Karpas-422 (cell line): ENCODE measurements around the gene PIK3IP1. TPM values are rescaled to one million over a fixed set of nuclear protein-coding genes. Genes with fewer than 3 reads are reported as not detected.

Experiments used
- DNase-seq: peaks from one replicate; pipeline ENCODE4 v3.0.0-alpha.2; 2015
- H2AFZ ChIP-seq: fragments of 200-600 bp; sonication (generic); 2 replicates; pipeline ENCODE4 v1.6.1; 2014; ENCODE audit warnings: antibody characterized with exemption, low read length, mixed read lengths
- H3K27ac ChIP-seq: fragments of 200-600 bp; sonication (generic); 2 replicates; pipeline ENCODE4 v1.5.1; 2014; ENCODE audit warnings: mild to moderate bottlenecking, low read length, moderate library complexity
- H3K27me3 ChIP-seq: fragments of 200-600 bp; sonication (generic); 2 replicates; pipeline ENCODE4 v1.6.1; 2014; ENCODE audit warnings: low read length, mixed read lengths
- H3K36me3 ChIP-seq: fragments of 200-600 bp; sonication (generic); 2 replicates; pipeline ENCODE4 v1.6.1; 2014; ENCODE audit warnings: low read length, mixed read lengths; ENCODE audit not compliant: insufficient read depth
- H3K4me1 ChIP-seq: fragments of 200-600 bp; sonication (generic); 2 replicates; pipeline ENCODE4 v1.6.1; 2014; ENCODE audit warnings: mild to moderate bottlenecking, low read length, mixed read lengths
- H3K4me2 ChIP-seq: fragments of 200-600 bp; sonication (generic); 2 replicates; pipeline ENCODE4 v1.6.1; 2014; ENCODE audit warnings: low read length, low read depth, mild to moderate bottlenecking; ENCODE audit not compliant: poor library complexity, severe bottlenecking
- H3K4me3 ChIP-seq: fragments of 200-600 bp; sonication (generic); 2 replicates; pipeline ENCODE4 v1.5.1; 2014; ENCODE audit warnings: mild to moderate bottlenecking, antibody characterized with exemption, low read length, mixed read lengths
- H3K79me2 ChIP-seq: fragments of 200-600 bp; sonication (generic); 2 replicates; pipeline ENCODE4 v1.6.1; 2014; ENCODE audit warnings: mild to moderate bottlenecking, low read length, mixed read lengths
- H3K9ac ChIP-seq: fragments of 200-600 bp; sonication (generic); 2 replicates; pipeline ENCODE4 v1.6.0; 2014; ENCODE audit warnings: low read length
- H3K9me2 ChIP-seq: fragments of 200-600 bp; sonication (generic), shearing (Covaris generic); replicated peaks from 2 replicates; pipeline ENCODE4 v1.6.0; 2014; ENCODE audit warnings: mild to moderate bottlenecking, low read length, moderate library complexity; ENCODE audit not compliant: insufficient read depth
- H3K9me3 ChIP-seq: fragments of 300-700, 200-600 bp; sonication (generic); 2 replicates; pipeline ENCODE4 v1.6.1; 2014; ENCODE audit warnings: low read length, mixed read lengths
- H4K20me1 ChIP-seq: fragments of 200-600 bp; sonication (generic); 2 replicates; pipeline ENCODE4 v1.6.1; 2014; ENCODE audit warnings: mild to moderate bottlenecking, antibody characterized with exemption, low read length, low read depth; ENCODE audit not compliant: insufficient read depth
- total RNA-seq: library from RNA; depleted of rRNA; stranded (reverse); fragments of >200 nt; shearing (Covaris generic); gene quantifications from 2 replicates; pipeline ENCODE4 v1.2.3, GENCODE V29; 2014; ENCODE audit warnings: low replicate concordance

Gene PIK3IP1
- total RNA-seq, 1 experiment from 2014 or later: 17.9 TPM

- DNase-seq: no peak
- H3K36me3 ChIP-seq: no peaks in the 10 kb centered on the region
- no peaks in the 10 kb centered on the region for H3K9me2 ChIP-seq
- no peak overlapping the region for H3K4me2 ChIP-seq
- no peak overlapping the region for H3K27ac ChIP-seq
- no peaks in the 10 kb centered on the region for H3K27me3 ChIP-seq
- no peak overlapping the region for H2AFZ ChIP-seq
- no peaks in the 10 kb centered on the region for H3K4me1 ChIP-seq
- H3K9me3 ChIP-seq: no peaks in the 10 kb centered on the region
- H4K20me1 ChIP-seq: no peaks in the 10 kb centered on the region
- H3K4me3 ChIP-seq: no peak overlapping the region
- no peaks in the 10 kb centered on the region for H3K79me2 ChIP-seq
- H3K9ac ChIP-seq: no peak overlapping the region
Measured at GRCh38 chr22:31300896-31301295, 8.6 kb upstream of the PIK3IP1 start.

GRCh38 chr22:31295831-31296657, 3.8 kb upstream of the PIK3IP1 start:
- H2AFZ ChIP-seq: no peak overlapping the region
- peaks cover 27% of the 10 kb centered on the region for H3K4me1 ChIP-seq
- H4K20me1 ChIP-seq: no peaks in the 10 kb centered on the region
- no peak overlapping the region for H3K9ac ChIP-seq
- no peaks in the 10 kb centered on the region for H3K36me3 ChIP-seq
- H3K4me3 ChIP-seq: no peak overlapping the region
- DNase-seq: no peak
- no peaks in the 10 kb centered on the region for H3K27me3 ChIP-seq
- H3K9me2 ChIP-seq: no peaks in the 10 kb centered on the region
- no peaks in the 10 kb centered on the region for H3K79me2 ChIP-seq
- H3K27ac ChIP-seq: no peak overlapping the region
- H3K9me3 ChIP-seq: no peaks in the 10 kb centered on the region
- H3K4me2 ChIP-seq: no peak overlapping the region

GRCh38 chr22:31295360-31295759, 3.1 kb upstream of the PIK3IP1 start:
- H3K4me3 ChIP-seq: no peak overlapping the region
- DNase-seq: no peak
- H3K4me1 ChIP-seq: peaks cover 32% of the 10 kb centered on the region

GRCh38 chr22:31291481-31292235, 630 bp downstream of the PIK3IP1 start:
- Histone ChIP-seq H3K79me2 (no peaks in the 10 kb centered on the region), H3K36me3 (no peaks in the 10 kb centered on the region), H3K4me3 (peak overlapping the region; percentile 87), H3K4me2 (peak overlapping the region; percentile 84), H3K27ac (peak overlapping the region; percentile 51), H3K27me3 (no peaks in the 10 kb centered on the region), H4K20me1 (no peaks in the 10 kb centered on the region), H3K9ac (peak overlapping the region; percentile 72), H3K9me2 (no peaks in the 10 kb centered on the region), H3K9me3 (no peaks in the 10 kb centered on the region), H3K4me1 (peaks cover 61% of the 10 kb centered on the region), H2AFZ (peak overlapping the region; percentile 6; the same call in 1 of the 2 replicates)
- peak; percentile 62 for DNase-seq

More at GRCh38 chr22:31295360-31295759, 3.1 kb upstream of the PIK3IP1 start:
- Histone ChIP-seq H3K9ac (no peak overlapping the region), H3K4me2 (no peak overlapping the region), H3K9me3 (no peaks in the 10 kb centered on the region), H3K9me2 (no peaks in the 10 kb centered on the region), H3K27me3 (no peaks in the 10 kb centered on the region), H2AFZ (no peak overlapping the region), H4K20me1 (no peaks in the 10 kb centered on the region), H3K36me3 (no peaks in the 10 kb centered on the region), H3K27ac (no peak overlapping the region), H3K79me2 (no peaks in the 10 kb centered on the region)

GRCh38 chr22:31290494-31291471, 1.5 kb downstream of the PIK3IP1 start:
- peak overlapping the region; percentile 72 for H3K9ac ChIP-seq
- H3K36me3 ChIP-seq: no peaks in the 10 kb centered on the region
- peak overlapping the region; percentile 84 for H3K4me2 ChIP-seq
- H2AFZ ChIP-seq: peak overlapping the region; percentile 57; the same call in 1 of the 2 replicates
- peak overlapping the region; percentile 88 for H3K27ac ChIP-seq
- H3K9me3 ChIP-seq: no peaks in the 10 kb centered on the region
- H3K79me2 ChIP-seq: no peaks in the 10 kb centered on the region
- peak; percentile 97 for DNase-seq
- no peaks in the 10 kb centered on the region for H3K9me2 ChIP-seq
- peaks cover 70% of the 10 kb centered on the region for H3K4me1 ChIP-seq
- H3K4me3 ChIP-seq: peak overlapping the region; percentile 87
- H3K27me3 ChIP-seq: no peaks in the 10 kb centered on the region
- H4K20me1 ChIP-seq: no peaks in the 10 kb centered on the region

GRCh38 chr22:31289344-31289743, 2.9 kb downstream of the PIK3IP1 start:
- H3K4me2 ChIP-seq: peak overlapping the region; percentile 84
- H3K36me3 ChIP-seq: no peaks in the 10 kb centered on the region
- no peaks in the 10 kb centered on the region for H3K9me3 ChIP-seq
- no peaks in the 10 kb centered on the region for H3K27me3 ChIP-seq
- peak overlapping the region; percentile 65 for H3K9ac ChIP-seq
- H3K9me2 ChIP-seq: no peaks in the 10 kb centered on the region
- H3K4me3 ChIP-seq: peak overlapping the region; percentile 87
- no peaks in the 10 kb centered on the region for H3K79me2 ChIP-seq
- peak overlapping the region; percentile 88 for H3K27ac ChIP-seq
- H2AFZ ChIP-seq: no peak overlapping the region; the same call in 1 of the 2 replicates
- peaks cover 84% of the 10 kb centered on the region for H3K4me1 ChIP-seq
- H4K20me1 ChIP-seq: no peaks in the 10 kb centered on the region
- DNase-seq: no peak

GRCh38 chr22:31288496-31289240, 3.6 kb downstream of the PIK3IP1 start:
- Histone ChIP-seq H3K9me2 (no peaks in the 10 kb centered on the region), H3K9me3 (no peaks in the 10 kb centered on the region), H4K20me1 (no peaks in the 10 kb centered on the region), H3K36me3 (no peaks in the 10 kb centered on the region), H3K9ac (peak overlapping the region; percentile 65), H3K79me2 (no peaks in the 10 kb centered on the region), H3K4me2 (peak overlapping the region; percentile 84), H3K4me1 (peaks cover 88% of the 10 kb centered on the region), H3K27me3 (no peaks in the 10 kb centered on the region), H3K4me3 (peak overlapping the region; percentile 87), H2AFZ (no peak overlapping the region), H3K27ac (peak overlapping the region; percentile 88)
- peak; percentile 57 for DNase-seq
